ENCODE results near the gene MXI1. TPM values are rescaled to one million over a fixed set of nuclear protein-coding genes. Genes with fewer than 3 reads are reported as not detected.

Gene MXI1
- total and polyA plus RNA-seq, 4 donors = 9.6 to 52.0 (median 14.2) TPM

- TF ChIP-seq HNF4G (IDR thresholded peaks at IDR 0.05) = no peak
- no peak for TF ChIP-seq FOXA2 (IDR thresholded peaks at IDR 0.05)
These were observed 51.9 kb downstream of the MXI1 start (continued) for GRCh38 chr10:110259317-110259716.

GRCh38 chr10:110260746-110261477, 53.5 kb downstream of the MXI1 start:
- Histone ChIP-seq H3K9me3 (ENCODE audit: control insufficient read depth in 4 of 4, low read length in 3 of 4) (no peaks in the 10 kb centered on the region), H3K9ac (ENCODE audit: low read depth in 1 of 2, low read length in 2 of 2) (no peak overlapping the region), H3K27me3 (ENCODE audit: control insufficient read depth in 4 of 4, insufficient read depth in 4 of 4, low read length in 3 of 4) (no peaks in the 10 kb centered on the region), H3K4me3 (ENCODE audit: low read depth in 1 of 3, low read length in 3 of 3) (no peak overlapping the region), H3K27ac (ENCODE audit: low read depth in 1 of 2, low read length in 2 of 2) (no peak overlapping the region), H3K36me3 (ENCODE audit: control insufficient read depth in 4 of 4, insufficient read depth in 3 of 4, low read depth in 1 of 4, low read length in 3 of 4) (no peaks in the 10 kb centered on the region), H3K4me1 (ENCODE audit: control insufficient read depth in 4 of 4, insufficient read depth in 4 of 4, low read length in 3 of 4) (peaks cover 0 to 6% (median 0%) of the 10 kb centered on the region in 4 donors)
- 40% methylated on average over 1 of the region's 1 CpG for WGBS
- DNase-seq (ENCODE audit: low spot score) = no peak
- TF ChIP-seq MAX (IDR thresholded peaks at IDR 0.05) (no peak), NR2F2 (IDR thresholded peaks at IDR 0.05) (no peak), GABPA (IDR thresholded peaks at IDR 0.05 in 1 of 2, conservative IDR thresholded peaks at IDR 0.05 in 1 of 2) (no peak), ZBTB33 (IDR thresholded peaks at IDR 0.05) (no peak), FOXA2 (IDR thresholded peaks at IDR 0.05) (no peak), RAD21 (IDR thresholded peaks at IDR 0.05) (no peak), REST (IDR thresholded peaks at IDR 0.05) (no peak), TAF1 (conservative IDR thresholded peaks at IDR 0.05) (no peak), FOXA1 (IDR thresholded peaks at IDR 0.05) (no peak), JUND (IDR thresholded peaks at IDR 0.05) (no peak), YY1 (IDR thresholded peaks at IDR 0.05) (no peak), ATF3 (IDR thresholded peaks at IDR 0.05) (no peak), HNF4A (conservative IDR thresholded peaks at IDR 0.05) (no peak), RXRA (IDR thresholded peaks at IDR 0.05) (no peak), HNF4G (IDR thresholded peaks at IDR 0.05) (no peak), SP1 (IDR thresholded peaks at IDR 0.05) (no peak)

GRCh38 chr10:110263164-110263563, 55.8 kb downstream of the MXI1 start:
- Histone ChIP-seq H3K27ac (ENCODE audit: low read depth in 1 of 2, low read length in 2 of 2) (no peak overlapping the region), H3K36me3 (ENCODE audit: control insufficient read depth in 4 of 4, insufficient read depth in 3 of 4, low read depth in 1 of 4, low read length in 3 of 4) (no peaks in the 10 kb centered on the region), H3K9me3 (ENCODE audit: control insufficient read depth in 4 of 4, low read length in 3 of 4) (no peaks in the 10 kb centered on the region), H3K4me1 (ENCODE audit: control insufficient read depth in 4 of 4, insufficient read depth in 4 of 4, low read length in 3 of 4) (peaks cover 0 to 12% (median 3%) of the 10 kb centered on the region in 4 donors), H3K27me3 (ENCODE audit: control insufficient read depth in 4 of 4, insufficient read depth in 4 of 4, low read length in 3 of 4) (no peaks in the 10 kb centered on the region), H3K9ac (ENCODE audit: low read depth in 1 of 2, low read length in 2 of 2) (no peak overlapping the region), H3K4me3 (ENCODE audit: low read depth in 1 of 3, low read length in 3 of 3) (no peak overlapping the region)
- WGBS = 44% methylated on average over 1 of the region's 1 CpG
- DNase-seq (ENCODE audit: low spot score) = no peak
- no peak for TF ChIP-seq MAX (IDR thresholded peaks at IDR 0.05)
- no peak for TF ChIP-seq SP1 (IDR thresholded peaks at IDR 0.05)
- TF ChIP-seq FOXA2 (IDR thresholded peaks at IDR 0.05) = no peak
- TF ChIP-seq RXRA (IDR thresholded peaks at IDR 0.05) = no peak
- TF ChIP-seq YY1 (IDR thresholded peaks at IDR 0.05) = no peak
- TF ChIP-seq GABPA (IDR thresholded peaks at IDR 0.05 in 1 of 2, conservative IDR thresholded peaks at IDR 0.05 in 1 of 2) = no peak
- TF ChIP-seq NR2F2 (IDR thresholded peaks at IDR 0.05) = no peak
- TF ChIP-seq HNF4G (IDR thresholded peaks at IDR 0.05) = no peak
- TF ChIP-seq EGR1 (IDR thresholded peaks at IDR 0.05; ENCODE audit: low read depth in 2 of 2) = no peak
- TF ChIP-seq ZBTB33 (IDR thresholded peaks at IDR 0.05) = no peak
- TF ChIP-seq HNF4A (conservative IDR thresholded peaks at IDR 0.05) = no peak
- TF ChIP-seq REST (IDR thresholded peaks at IDR 0.05) = no peak
